ENCODE results near the gene LUC7L3. TPM values are rescaled to one million over a fixed set of nuclear protein-coding genes. Genes with fewer than 3 reads are reported as not detected.
A peak's percentile ranks its signal among the peaks of the same experiment; 100 is the strongest.

LUC7L3 gene
- total RNA-seq, 1 experiment from 2014 or later: 155 TPM

DNA sequence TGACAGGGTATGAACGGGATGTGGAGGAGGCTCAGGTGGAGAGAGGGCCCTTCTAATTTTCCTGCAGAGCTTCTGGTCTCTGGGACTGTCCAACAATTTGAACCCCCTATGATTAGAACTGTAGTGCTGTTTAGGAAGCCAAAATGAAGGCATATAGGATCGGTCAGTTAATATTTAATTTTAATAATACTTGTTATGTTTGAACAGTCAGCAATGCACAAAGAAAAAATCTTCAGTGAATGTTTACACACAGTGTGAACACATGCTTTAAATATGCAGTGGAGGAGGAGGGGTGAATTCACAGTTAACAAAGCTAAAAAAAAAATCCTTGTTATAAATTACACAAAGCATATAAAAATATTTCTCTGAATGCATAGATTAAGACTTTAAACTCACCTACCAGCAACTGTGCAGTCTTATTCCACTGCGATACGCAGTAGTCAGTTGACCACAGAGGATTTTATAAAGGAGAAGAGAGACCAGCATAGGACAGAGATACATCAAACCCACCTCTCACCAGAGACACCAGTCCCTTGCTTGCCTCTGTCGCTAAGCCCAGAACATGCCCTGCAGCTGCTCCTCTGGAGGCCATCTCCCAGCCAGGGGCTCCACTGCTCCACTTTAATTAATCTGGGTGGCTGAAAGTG, 26.2 kb upstream of the LUC7L3 start:
- TF ChIP-seq, protein P1, sequence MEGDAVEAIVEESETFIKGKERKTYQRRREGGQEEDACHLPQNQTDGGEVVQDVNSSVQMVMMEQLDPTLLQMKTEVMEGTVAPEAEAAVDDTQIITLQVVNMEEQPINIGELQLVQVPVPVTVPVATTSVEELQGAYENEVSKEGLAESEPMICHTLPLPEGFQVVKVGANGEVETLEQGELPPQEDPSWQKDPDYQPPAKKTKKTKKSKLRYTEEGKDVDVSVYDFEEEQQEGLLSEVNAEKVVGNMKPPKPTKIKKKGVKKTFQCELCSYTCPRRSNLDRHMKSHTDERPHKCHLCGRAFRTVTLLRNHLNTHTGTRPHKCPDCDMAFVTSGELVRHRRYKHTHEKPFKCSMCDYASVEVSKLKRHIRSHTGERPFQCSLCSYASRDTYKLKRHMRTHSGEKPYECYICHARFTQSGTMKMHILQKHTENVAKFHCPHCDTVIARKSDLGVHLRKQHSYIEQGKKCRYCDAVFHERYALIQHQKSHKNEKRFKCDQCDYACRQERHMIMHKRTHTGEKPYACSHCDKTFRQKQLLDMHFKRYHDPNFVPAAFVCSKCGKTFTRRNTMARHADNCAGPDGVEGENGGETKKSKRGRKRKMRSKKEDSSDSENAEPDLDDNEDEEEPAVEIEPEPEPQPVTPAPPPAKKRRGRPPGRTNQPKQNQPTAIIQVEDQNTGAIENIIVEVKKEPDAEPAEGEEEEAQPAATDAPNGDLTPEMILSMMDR (IDR thresholded peaks at IDR 0.05; ENCODE audit: unreplicated experiment): no peak
- intact Hi-C loops (cut with micrococcal nuclease; ENCODE audit: unreplicated experiment): loop anchor here (2.0 to 10.0 kb wide), 4 partner anchors 32 to 210 kb away; no protein-coding TSS in a partner anchor
- CTCF ChIA-PET: interaction anchor here (0.8 to 7.6 kb wide), 15 partner anchors 12 to 214 kb away, joined by 3 to 130 read pairs (median 5); partner anchors contain the start of genes ABCC3 and CACNA1G
- Mint-ChIP-seq H3K4me3 (ENCODE audit: low read depth, unreplicated experiment) (peak overlapping the region; percentile 51), H3K27ac (ENCODE audit: unreplicated experiment) (peak overlapping the region; percentile 50), H3K4me1 (ENCODE audit: low read depth, unreplicated experiment) (peaks cover 83% of the 10 kb centered on the region), H3K9me3 (ENCODE audit: low read depth, unreplicated experiment) (no peaks in the 10 kb centered on the region), H3K36me3 (ENCODE audit: insufficient read depth, unreplicated experiment) (peaks cover 62% of the 10 kb centered on the region), H3K27me3 (ENCODE audit: unreplicated experiment) (no peaks in the 10 kb centered on the region)
- no peak for DNase-seq
- BruUV-seq (replicated peaks): no TSS peak

DNA sequence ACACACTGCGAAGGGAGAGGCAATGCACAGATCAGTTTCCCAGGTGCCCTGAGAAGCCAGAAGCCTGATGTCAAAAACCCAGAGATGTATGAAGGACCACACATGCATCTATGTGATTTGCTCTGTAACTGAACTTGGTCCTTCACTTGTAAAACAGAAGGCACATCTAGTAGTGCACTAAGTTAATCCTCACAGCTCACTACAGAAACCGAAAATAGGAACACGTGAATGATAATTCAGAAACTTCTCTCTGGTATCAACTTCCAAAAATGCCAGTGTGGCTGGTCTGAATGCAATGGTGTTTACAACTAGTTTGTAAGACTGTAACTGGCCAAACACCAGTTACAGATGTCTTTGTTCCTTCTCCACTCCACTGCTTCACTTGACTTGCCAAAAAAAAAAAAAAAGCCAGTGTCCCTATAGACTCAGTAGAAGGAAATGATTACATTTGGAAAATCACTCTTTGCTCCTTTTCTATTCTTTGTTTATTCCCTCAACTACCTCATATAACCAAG, 23.0 kb upstream of the LUC7L3 start:
- no peaks in the 10 kb centered on the region for H3K9me3 Mint-ChIP-seq (ENCODE audit: low read depth, unreplicated experiment)
- BruUV-seq (replicated peaks): no TSS peak
- CTCF ChIA-PET: interaction anchor here (0.7 to 7.6 kb wide), 7 partner anchors 35 to 150 kb away, joined by 3 to 130 read pairs (median 4); partner anchors contain the start of gene ABCC3
- H3K27ac Mint-ChIP-seq (ENCODE audit: unreplicated experiment): no peak overlapping the region
- H3K27me3 Mint-ChIP-seq (ENCODE audit: unreplicated experiment): no peaks in the 10 kb centered on the region
- H3K4me3 Mint-ChIP-seq (ENCODE audit: low read depth, unreplicated experiment): no peak overlapping the region
- intact Hi-C loops (cut with micrococcal nuclease; ENCODE audit: unreplicated experiment): loop anchor here (10.0 kb wide), 1 partner anchor 148 kb away; no protein-coding TSS in a partner anchor
- TF ChIP-seq, protein P1 (IDR thresholded peaks at IDR 0.05; ENCODE audit: unreplicated experiment): no peak
- H3K4me1 Mint-ChIP-seq (ENCODE audit: low read depth, unreplicated experiment): peaks cover 84% of the 10 kb centered on the region
- no peak for DNase-seq
- H3K36me3 Mint-ChIP-seq (ENCODE audit: insufficient read depth, unreplicated experiment): peaks cover 76% of the 10 kb centered on the region

DNA sequence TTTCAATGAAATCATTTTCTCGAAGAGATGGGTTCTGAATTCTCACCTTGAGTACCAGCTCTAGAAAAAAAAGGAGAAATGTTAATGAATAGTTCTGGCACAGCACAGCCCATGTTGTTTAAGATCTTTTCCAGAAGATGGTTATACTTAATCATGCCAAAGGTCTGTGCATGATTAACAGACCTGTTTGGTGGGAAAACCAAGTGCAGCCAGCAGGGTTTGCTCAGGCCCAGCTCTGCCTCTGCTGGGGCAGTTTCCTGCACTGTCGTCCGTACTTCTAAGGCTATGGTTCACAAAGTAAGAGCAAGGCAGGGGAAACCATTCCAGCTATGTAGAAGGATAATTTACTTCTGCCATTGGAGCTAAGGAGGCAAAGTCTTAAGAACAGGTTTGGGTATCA, 22.3 kb upstream of the LUC7L3 start:
- H3K4me3 Mint-ChIP-seq (ENCODE audit: low read depth, unreplicated experiment): peak overlapping the region; percentile 1
- BruUV-seq (replicated peaks): no TSS peak
- H3K27me3 Mint-ChIP-seq (ENCODE audit: unreplicated experiment): no peaks in the 10 kb centered on the region
- TF ChIP-seq, protein P1 (IDR thresholded peaks at IDR 0.05; ENCODE audit: unreplicated experiment): no peak
- peaks cover 70% of the 10 kb centered on the region for H3K36me3 Mint-ChIP-seq (ENCODE audit: insufficient read depth, unreplicated experiment)
- peak overlapping the region; percentile 2 for H3K27ac Mint-ChIP-seq (ENCODE audit: unreplicated experiment)
- intact Hi-C loops (cut with micrococcal nuclease; ENCODE audit: unreplicated experiment): loop anchor here (10.0 kb wide), 1 partner anchor 148 kb away; no protein-coding TSS in a partner anchor
- peaks cover 84% of the 10 kb centered on the region for H3K4me1 Mint-ChIP-seq (ENCODE audit: low read depth, unreplicated experiment)
- DNase-seq: peak; percentile 51
- no peaks in the 10 kb centered on the region for H3K9me3 Mint-ChIP-seq (ENCODE audit: low read depth, unreplicated experiment)
- CTCF ChIA-PET: interaction anchor here (0.7 to 7.6 kb wide), 7 partner anchors 9 to 151 kb away, joined by 3 to 130 read pairs (median 5); partner anchors contain the start of gene ABCC3

DNA sequence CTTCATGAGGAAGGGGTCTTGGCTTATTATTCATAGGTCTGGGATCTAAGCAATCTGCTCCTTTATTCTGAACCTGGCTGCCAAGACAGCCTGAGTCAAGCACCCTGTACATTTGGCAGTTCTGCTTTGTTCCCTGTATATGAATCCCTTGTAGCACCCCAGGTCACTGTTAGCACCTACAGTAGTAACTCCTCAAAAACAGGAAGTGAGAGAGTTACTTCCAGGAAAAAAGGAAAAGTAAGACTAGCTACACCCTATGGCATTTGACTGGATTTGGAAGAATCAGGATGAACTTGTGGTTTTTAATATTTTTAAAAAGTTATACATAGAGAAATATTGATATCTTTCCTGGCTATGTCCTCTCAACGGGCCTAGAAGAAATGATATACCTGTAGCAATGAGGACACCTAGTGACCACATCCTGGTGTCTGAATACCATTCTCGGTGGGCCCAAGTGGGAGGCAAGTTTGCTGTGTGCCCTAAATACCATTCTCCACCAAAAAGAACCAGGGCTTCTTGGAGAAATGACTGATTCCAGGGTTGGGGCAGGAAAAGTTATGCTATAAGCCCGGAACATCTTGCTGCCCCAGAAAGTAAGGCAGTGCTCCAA, 21.6 kb upstream of the LUC7L3 start:
- BruUV-seq (replicated peaks): no TSS peak
- Mint-ChIP-seq H3K36me3 (ENCODE audit: insufficient read depth, unreplicated experiment) (peaks cover 63% of the 10 kb centered on the region), H3K4me3 (ENCODE audit: low read depth, unreplicated experiment) (no peak overlapping the region), H3K4me1 (ENCODE audit: low read depth, unreplicated experiment) (peaks cover 78% of the 10 kb centered on the region), H3K27ac (ENCODE audit: unreplicated experiment) (peak overlapping the region; percentile 54), H3K27me3 (ENCODE audit: unreplicated experiment) (no peaks in the 10 kb centered on the region), H3K9me3 (ENCODE audit: low read depth, unreplicated experiment) (no peaks in the 10 kb centered on the region)
- TF ChIP-seq, protein P1 (IDR thresholded peaks at IDR 0.05; ENCODE audit: unreplicated experiment): no peak
- intact Hi-C loops (cut with micrococcal nuclease; ENCODE audit: unreplicated experiment): loop anchor here (10.0 kb wide), 1 partner anchor 147 kb away; no protein-coding TSS in a partner anchor
- peak; percentile 33 for DNase-seq
- CTCF ChIA-PET: interaction anchor here (0.7 to 7.6 kb wide), 6 partner anchors 8 to 151 kb away, joined by 3 to 130 read pairs (median 6); partner anchors contain the start of gene ABCC3

Data from Calu3 (cell line).